ENCODE data around the gene NUTF2. TPM values are rescaled to one million over a fixed set of nuclear protein-coding genes. Genes with fewer than 3 reads are reported as not detected.

The NUTF2 gene
- total RNA-seq, 1 experiment from 2014 or later = 145 TPM

DNA sequence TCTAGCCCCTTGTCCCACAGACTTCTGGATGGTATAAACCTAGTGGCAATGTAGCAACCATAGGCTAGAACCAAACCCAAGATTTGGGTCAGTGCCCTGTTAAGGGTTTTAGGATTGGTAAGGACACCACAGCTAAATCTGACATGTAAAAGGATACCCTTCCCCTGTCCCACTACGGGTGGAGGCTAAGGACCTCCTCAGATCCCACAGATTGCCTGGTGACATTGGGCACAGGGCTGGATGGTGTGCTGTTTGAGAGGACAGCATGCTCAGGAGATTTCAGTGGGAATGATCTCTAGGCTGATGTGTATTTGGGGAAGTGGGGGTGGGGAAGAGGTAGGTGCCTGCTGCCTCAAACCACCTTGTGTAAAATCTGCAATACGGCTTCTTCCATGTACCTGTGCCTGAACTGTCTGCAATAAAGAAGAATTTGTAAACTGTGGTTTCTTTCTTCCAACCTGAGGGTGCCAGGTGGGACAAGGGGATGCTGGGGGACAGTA is 25.4 kb downstream of the NUTF2 start:
- ChIA-PET CTCF (interaction anchor here (1.2 to 1.5 kb wide), 2 partner anchors 12 to 56 kb away, joined by 6 read pairs; partner anchors contain the start of gene NRN1L), RAD21 (ENCODE audit: low non-redundant PET in 1 of 2, low total read pairs in 2 of 2, uncharacterized antibody in 2 of 2, unreplicated experiment in 2 of 2) (no interaction called here), POLR2A (no interaction called here)
- H3K4me2 ChIP-seq (ENCODE audit: low read length) = peak overlapping the region; percentile 99
- H4K20me1 ChIP-seq (ENCODE audit: insufficient read depth) = no peaks in the 10 kb centered on the region
- H3K36me3 ChIP-seq (ENCODE audit: control insufficient read depth in 1 of 2, insufficient read depth in 2 of 2, low read length in 2 of 2) = peaks cover 31 to 33% of the 10 kb centered on the region in 2 experiments; a peak in 3 of 4 replicates
- peaks cover 7 to 17% of the 10 kb centered on the region in 2 experiments for H3K4me1 ChIP-seq (ENCODE audit: control insufficient read depth in 1 of 2, insufficient read depth in 2 of 2, low read length in 2 of 2)
- no peaks in the 10 kb centered on the region for H3K27me3 ChIP-seq (ENCODE audit: insufficient read depth, low read length)
- no peak overlapping the region for H2AFZ ChIP-seq (ENCODE audit: low read depth, low read length, poor library complexity, severe bottlenecking)
- peaks cover 39% of the 10 kb centered on the region for H3K79me2 ChIP-seq (ENCODE audit: insufficient read depth, low read length)
- TF ChIP-seq CBX3 (IDR thresholded peaks at IDR 0.05; ENCODE audit: low read depth) = no peak
- TF ChIP-seq EZH2 (IDR thresholded peaks at IDR 0.05) = no peak
- no peak for TF ChIP-seq POLR2A (IDR thresholded peaks at IDR 0.05; ENCODE audit: borderline replicate concordance, extremely low read depth, insufficient read depth, insufficient read length)
- no peak for TF ChIP-seq FOSL1 (IDR thresholded peaks at IDR 0.05; ENCODE audit: low read depth)
- TF ChIP-seq SP1 (IDR thresholded peaks at IDR 0.05; ENCODE audit: low read depth) = no peak
- no peak for TF ChIP-seq RAD21 (IDR thresholded peaks at IDR 0.05; ENCODE audit: low read depth)
- no peak for TF ChIP-seq ZFX (IDR thresholded peaks at IDR 0.05)
- H3K9ac ChIP-seq (ENCODE audit: low read length) = peak overlapping the region; percentile 93; the same call in 1 of the 2 replicates
- intact Hi-C loops (cut with micrococcal nuclease) = no loop called here
- H3K9me2 ChIP-seq (ENCODE audit: insufficient read depth) = no peaks in the 10 kb centered on the region
- H3K9me3 ChIP-seq (ENCODE audit: control insufficient read depth in 1 of 2, insufficient read depth in 1 of 2, low read depth in 1 of 2, low read length in 2 of 2) = no peaks in the 10 kb centered on the region
- H3K27ac ChIP-seq (ENCODE audit: low read depth, low read length) = peak overlapping the region; percentile 70
- peak overlapping the region in 1 of 2 experiments; percentile 82; a peak in 2 of 4 replicates for H3K4me3 ChIP-seq (replicated peaks in 1 of 2; ENCODE audit: low read depth in 1 of 2, low read length in 2 of 2)
- BruUV-seq (replicated peaks) = no TSS peak
- ATAC-seq (no peak), DNase-seq (ENCODE audit: low read depth, low spot score) (no peak)

DNA sequence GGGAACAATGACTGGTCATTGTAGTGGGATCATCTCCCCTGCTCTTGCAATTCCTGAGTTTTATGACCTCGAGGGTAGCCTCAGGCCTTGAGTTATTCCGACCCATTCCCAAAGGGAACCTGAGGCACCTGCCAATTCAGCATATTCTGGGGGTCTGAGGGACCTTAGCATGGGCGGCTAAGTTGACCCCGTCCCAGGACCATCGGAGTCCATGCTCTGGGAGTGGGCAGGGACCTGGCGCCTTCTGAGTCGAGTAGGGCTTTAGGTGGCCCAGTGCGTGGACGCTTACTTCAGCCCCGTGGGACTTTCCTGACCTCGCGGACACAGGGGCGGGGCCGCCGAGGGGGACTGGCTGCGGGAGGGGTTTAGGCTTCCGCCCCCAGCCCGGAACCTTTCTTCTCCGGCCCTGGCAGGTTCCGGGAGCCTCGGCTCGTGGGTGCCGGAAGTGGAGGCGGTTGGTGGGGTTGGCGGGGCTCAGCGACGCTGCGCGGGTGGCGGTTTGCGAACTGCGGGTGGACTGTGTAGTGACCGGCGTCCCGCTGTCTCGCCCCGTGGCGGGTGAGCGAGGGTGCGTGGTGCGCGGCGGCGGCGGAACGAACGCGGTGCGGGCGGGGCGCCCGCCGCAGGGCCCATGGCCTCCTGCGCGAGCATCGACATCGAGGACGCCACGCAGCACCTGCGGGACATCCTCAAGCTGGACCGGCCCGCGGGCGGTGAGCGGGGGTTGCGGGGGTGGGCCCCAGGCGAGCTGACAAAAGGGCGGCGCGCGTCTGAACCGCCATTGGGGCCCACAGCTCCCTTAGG is 26.1 kb downstream of the NUTF2 start, which contains the start of gene EDC4:
TSS of gene EDC4 (plus strand) at position 422 of the 804 bp plus-strand sequence. CDS start at position 632, 210 bp downstream.
- peaks cover 34 to 35% of the 10 kb centered on the region in 2 experiments; a peak in 3 of 4 replicates for H3K36me3 ChIP-seq (ENCODE audit: control insufficient read depth in 1 of 2, insufficient read depth in 2 of 2, low read length in 2 of 2)
- TF ChIP-seq YY1 (IDR thresholded peaks at IDR 0.05; ENCODE audit: extremely low read depth, insufficient replicate concordance, low read depth, low read length) (peak; percentile 77), SP1 (IDR thresholded peaks at IDR 0.05; ENCODE audit: low read depth) (peak; percentile 47), EGR1 (IDR thresholded peaks at IDR 0.05; ENCODE audit: low read depth) (peak; percentile 96), ZFX (IDR thresholded peaks at IDR 0.05) (peak; percentile 81; the same call in 1 of the 2 replicates), POLR2AphosphoS5 (IDR thresholded peaks at IDR 0.05; ENCODE audit: low read depth, low read length) (peak; percentile 91)
- TF ChIP-seq, protein P1, sequence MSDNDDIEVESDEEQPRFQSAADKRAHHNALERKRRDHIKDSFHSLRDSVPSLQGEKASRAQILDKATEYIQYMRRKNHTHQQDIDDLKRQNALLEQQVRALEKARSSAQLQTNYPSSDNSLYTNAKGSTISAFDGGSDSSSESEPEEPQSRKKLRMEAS (IDR thresholded peaks at IDR 0.05) = peak; percentile 66
- TF ChIP-seq, protein P2, sequence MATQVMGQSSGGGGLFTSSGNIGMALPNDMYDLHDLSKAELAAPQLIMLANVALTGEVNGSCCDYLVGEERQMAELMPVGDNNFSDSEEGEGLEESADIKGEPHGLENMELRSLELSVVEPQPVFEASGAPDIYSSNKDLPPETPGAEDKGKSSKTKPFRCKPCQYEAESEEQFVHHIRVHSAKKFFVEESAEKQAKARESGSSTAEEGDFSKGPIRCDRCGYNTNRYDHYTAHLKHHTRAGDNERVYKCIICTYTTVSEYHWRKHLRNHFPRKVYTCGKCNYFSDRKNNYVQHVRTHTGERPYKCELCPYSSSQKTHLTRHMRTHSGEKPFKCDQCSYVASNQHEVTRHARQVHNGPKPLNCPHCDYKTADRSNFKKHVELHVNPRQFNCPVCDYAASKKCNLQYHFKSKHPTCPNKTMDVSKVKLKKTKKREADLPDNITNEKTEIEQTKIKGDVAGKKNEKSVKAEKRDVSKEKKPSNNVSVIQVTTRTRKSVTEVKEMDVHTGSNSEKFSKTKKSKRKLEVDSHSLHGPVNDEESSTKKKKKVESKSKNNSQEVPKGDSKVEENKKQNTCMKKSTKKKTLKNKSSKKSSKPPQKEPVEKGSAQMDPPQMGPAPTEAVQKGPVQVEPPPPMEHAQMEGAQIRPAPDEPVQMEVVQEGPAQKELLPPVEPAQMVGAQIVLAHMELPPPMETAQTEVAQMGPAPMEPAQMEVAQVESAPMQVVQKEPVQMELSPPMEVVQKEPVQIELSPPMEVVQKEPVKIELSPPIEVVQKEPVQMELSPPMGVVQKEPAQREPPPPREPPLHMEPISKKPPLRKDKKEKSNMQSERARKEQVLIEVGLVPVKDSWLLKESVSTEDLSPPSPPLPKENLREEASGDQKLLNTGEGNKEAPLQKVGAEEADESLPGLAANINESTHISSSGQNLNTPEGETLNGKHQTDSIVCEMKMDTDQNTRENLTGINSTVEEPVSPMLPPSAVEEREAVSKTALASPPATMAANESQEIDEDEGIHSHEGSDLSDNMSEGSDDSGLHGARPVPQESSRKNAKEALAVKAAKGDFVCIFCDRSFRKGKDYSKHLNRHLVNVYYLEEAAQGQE (IDR thresholded peaks at IDR 0.05; ENCODE audit: low read depth) = no peak
- TF ChIP-seq, protein P3, sequence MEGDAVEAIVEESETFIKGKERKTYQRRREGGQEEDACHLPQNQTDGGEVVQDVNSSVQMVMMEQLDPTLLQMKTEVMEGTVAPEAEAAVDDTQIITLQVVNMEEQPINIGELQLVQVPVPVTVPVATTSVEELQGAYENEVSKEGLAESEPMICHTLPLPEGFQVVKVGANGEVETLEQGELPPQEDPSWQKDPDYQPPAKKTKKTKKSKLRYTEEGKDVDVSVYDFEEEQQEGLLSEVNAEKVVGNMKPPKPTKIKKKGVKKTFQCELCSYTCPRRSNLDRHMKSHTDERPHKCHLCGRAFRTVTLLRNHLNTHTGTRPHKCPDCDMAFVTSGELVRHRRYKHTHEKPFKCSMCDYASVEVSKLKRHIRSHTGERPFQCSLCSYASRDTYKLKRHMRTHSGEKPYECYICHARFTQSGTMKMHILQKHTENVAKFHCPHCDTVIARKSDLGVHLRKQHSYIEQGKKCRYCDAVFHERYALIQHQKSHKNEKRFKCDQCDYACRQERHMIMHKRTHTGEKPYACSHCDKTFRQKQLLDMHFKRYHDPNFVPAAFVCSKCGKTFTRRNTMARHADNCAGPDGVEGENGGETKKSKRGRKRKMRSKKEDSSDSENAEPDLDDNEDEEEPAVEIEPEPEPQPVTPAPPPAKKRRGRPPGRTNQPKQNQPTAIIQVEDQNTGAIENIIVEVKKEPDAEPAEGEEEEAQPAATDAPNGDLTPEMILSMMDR (IDR thresholded peaks at IDR 0.05 in 2 of 3, conservative IDR thresholded peaks at IDR 0.05 in 1 of 3; ENCODE audit: borderline replicate concordance in 1 of 3, insufficient read depth in 1 of 3, low read depth in 2 of 3, low read length in 2 of 3) = no peak

More for the DNA sequence above, 26.1 kb downstream of the NUTF2 start, which contains the start of gene EDC4:
- Histone ChIP-seq H3K4me1 (ENCODE audit: control insufficient read depth in 1 of 2, insufficient read depth in 2 of 2, low read length in 2 of 2) (peaks cover 7 to 17% of the 10 kb centered on the region in 2 experiments), H4K20me1 (ENCODE audit: insufficient read depth) (no peaks in the 10 kb centered on the region), H3K9me2 (ENCODE audit: insufficient read depth) (no peaks in the 10 kb centered on the region), H2AFZ (ENCODE audit: low read depth, low read length, poor library complexity, severe bottlenecking) (no peak within 1 kb of the TSS), H3K4me3 (replicated peaks in 1 of 2; ENCODE audit: low read depth in 1 of 2, low read length in 2 of 2) (peak within 1 kb of the TSS; percentile 82 to 97), H3K9ac (ENCODE audit: low read length) (peak within 1 kb of the TSS; percentile 93), H3K27me3 (ENCODE audit: insufficient read depth, low read length) (no peaks in the 10 kb centered on the region), H3K27ac (ENCODE audit: low read depth, low read length) (peak within 1 kb of the TSS; percentile 70), H3K4me2 (ENCODE audit: low read length) (peak within 1 kb of the TSS; percentile 99), H3K79me2 (ENCODE audit: insufficient read depth, low read length) (peaks cover 39% of the 10 kb centered on the region), H3K9me3 (ENCODE audit: control insufficient read depth in 1 of 2, insufficient read depth in 1 of 2, low read depth in 1 of 2, low read length in 2 of 2) (no peaks in the 10 kb centered on the region)
- ChIA-PET POLR2A (no interaction called here), RAD21 (ENCODE audit: low non-redundant PET in 1 of 2, low total read pairs in 2 of 2, uncharacterized antibody in 2 of 2, unreplicated experiment in 2 of 2) (no interaction called here), CTCF (interaction anchor here (2.7 kb wide), 1 partner anchor 11 kb away, joined by 12 read pairs; the partner anchor contains the start of gene NRN1L)
- intact Hi-C loops (cut with micrococcal nuclease) = no loop called here
- no TSS peak for BruUV-seq (replicated peaks)
- ATAC-seq = peak; percentile 90
- peak; percentile 52 for DNase-seq (ENCODE audit: low read depth, low spot score)
